ENCODE data around the gene ADGRG6.
"Not testable (repeated sequence)": the region's sequence is repeated elsewhere in the genome, so short reads cannot be mapped to it uniquely, and the experiment has no call there.

ADGRG6 gene

GRCh38 chr6:142407685-142408273 is 106.0 kb downstream of the ADGRG6 start:
- DNase-seq (ENCODE audit: low spot score) = no peak

GRCh38 chr6:142408409-142408808 is 106.6 kb downstream of the ADGRG6 start:
- no peak for DNase-seq (ENCODE audit: low spot score)

GRCh38 chr6:142409794-142410193 is 108.0 kb downstream of the ADGRG6 start:
- DNase-seq (ENCODE audit: low spot score) = no peak

- no peak for DNase-seq (ENCODE audit: low spot score)
Measured at GRCh38 chr6:142411145-142411544, 109.3 kb downstream of the ADGRG6 start.

GRCh38 chr6:142412241-142412640 is 110.4 kb downstream of the ADGRG6 start:
- DNase-seq (ENCODE audit: low spot score) = no peak

GRCh38 chr6:142412658-142413057 is 110.9 kb downstream of the ADGRG6 start:
- DNase-seq (ENCODE audit: low spot score) = no peak

- DNase-seq (ENCODE audit: low spot score) = no peak
Measured at GRCh38 chr6:142413111-142413510, 111.3 kb downstream of the ADGRG6 start.

- no peak for DNase-seq (ENCODE audit: low spot score)
Measured at GRCh38 chr6:142414462-142415250, 112.8 kb downstream of the ADGRG6 start.

GRCh38 chr6:142416179-142416578 is 114.4 kb downstream of the ADGRG6 start:
- no peak for DNase-seq (ENCODE audit: low spot score)

GRCh38 chr6:142416686-142417085 is 114.9 kb downstream of the ADGRG6 start:
- DNase-seq (ENCODE audit: low spot score) = no peak

- no peak for DNase-seq (ENCODE audit: low spot score)
Measured at GRCh38 chr6:142417331-142417750, 115.5 kb downstream of the ADGRG6 start.

GRCh38 chr6:142419071-142419470 is 117.3 kb downstream of the ADGRG6 start:
- no peak for DNase-seq (ENCODE audit: low spot score)

- no peak for DNase-seq (ENCODE audit: low spot score)
Measured at GRCh38 chr6:142420802-142421201, 119.0 kb downstream of the ADGRG6 start.

- DNase-seq (ENCODE audit: low spot score) = no peak
Measured at GRCh38 chr6:142421285-142422117, 119.7 kb downstream of the ADGRG6 start.

GRCh38 chr6:142426444-142427132 is 124.8 kb downstream of the ADGRG6 start:
- DNase-seq (ENCODE audit: low spot score) = not testable (repeated sequence)

GRCh38 chr6:142428468-142428867 is 126.7 kb downstream of the ADGRG6 start:
- not testable (repeated sequence) for DNase-seq (ENCODE audit: low spot score)

- DNase-seq (ENCODE audit: low spot score) = no peak
Measured at GRCh38 chr6:142429195-142429594, 127.4 kb downstream of the ADGRG6 start.

- no peak for DNase-seq (ENCODE audit: low spot score)
Measured at GRCh38 chr6:142433419-142433818, 131.6 kb downstream of the ADGRG6 start.

GRCh38 chr6:142438898-142439297 is 137.1 kb downstream of the ADGRG6 start:
- no peak for DNase-seq (ENCODE audit: low spot score)

- DNase-seq (ENCODE audit: low spot score) = no peak
Measured at GRCh38 chr6:142440600-142441293, 138.9 kb downstream of the ADGRG6 start.

GRCh38 chr6:142441716-142442115 is 139.9 kb downstream of the ADGRG6 start:
- DNase-seq (ENCODE audit: low spot score) = no peak

Measured in SK-N-DZ (cell line).